Adrenal gland (tissue), 12 donors: ENCODE data around the gene PANK1. TPM values are rescaled to one million over a fixed set of nuclear protein-coding genes. Genes with fewer than 3 reads are reported as not detected.

ENCODE experiments used
- DNase-seq, 7 donors: peaks; one replicate each; pipeline ENCODE4 v3.0.0-alpha.2; 2019 to 2020
- H3K27ac ChIP-seq, 5 donors: fragments of 200-600 bp; sonication (generic) in 4 of 5; 1 replicate in 3 of 5; 2 replicates in 2 of 5; pipeline versions ENCODE4 v1.5.1 to v1.8.0; 2016 to 2020; ENCODE audit warnings: mild to moderate bottlenecking in 1 of 5
- H3K27me3 ChIP-seq: fragments of 200-600 bp; 2 replicates; pipeline ENCODE4 v1.8.0; 2021
- H3K36me3 ChIP-seq, 2 donors: fragments of 200-600 bp; replicated peaks in 1 of 2; 1 replicate in 1 of 2; 2 replicates in 1 of 2; pipeline versions ENCODE4 v1.5.1 to v1.8.0; 2018 to 2022
- H3K4me1 ChIP-seq, 2 donors: fragments of 200-600 bp; replicated peaks in 1 of 2; 1 replicate in 1 of 2; 2 replicates in 1 of 2; pipeline versions ENCODE4 v1.5.1 to v1.8.0; 2018 to 2021
- H3K4me3 ChIP-seq, 4 donors: fragments of 200-600 bp; sonication (generic) in 3 of 4; one replicate each; pipeline ENCODE4 v1.5.1; 2016 to 2018
- H3K9me3 ChIP-seq, 3 donors: fragments of 200-600 bp; sonication (generic) in 1 of 3; replicated peaks in 1 of 3; 1 replicate in 2 of 3; 2 replicates in 1 of 3; pipeline versions ENCODE4 v1.5.1 to v1.8.0; 2016 to 2021
- CTCF ChIP-seq, 6 experiments: fragments of 450-650 bp in 4 of 6; fragments of 200-600 bp in 2 of 6; sonication (generic) in 1 of 6; IDR thresholded peaks; 1 replicate in 5 of 6; 2 replicates in 1 of 6; pipeline versions ENCODE4 v1.5.1 to v1.8.0; 2016 to 2021; ENCODE audit warnings: antibody characterized with exemption in 6 of 6, mild to moderate bottlenecking in 2 of 6, moderate library complexity in 1 of 6
- POLR2A ChIP-seq, 2 donors: fragments of 450-650 bp; IDR thresholded peaks; one replicate each; pipeline ENCODE4 v1.6.1; 2017; ENCODE audit warnings: antibody characterized with exemption in 2 of 2, mild to moderate bottlenecking in 2 of 2, moderate library complexity in 1 of 2
- WGBS, 4 donors: extraction: QIAGEN DNeasy Blood & Tissue Kit in 2 of 4; methylation state at CpG; one replicate each; pipeline versions ENCODE4 v1.1.5 to v1.1.7; 2013 to 2017; 5-methylcytosine and 5-hydroxymethylcytosine counted together
- intact Hi-C, 2 donors: fragments of 100-400 bp; cut with DNase I; formaldehyde crosslinking; loops; one replicate each; pipeline versions ENCODE4 v1.14.1 to v1.15.0; 2022 to 2023
- polyA plus RNA-seq, 3 donors: library from polyadenylated mRNA; stranded (reverse); fragments of 200-250 nt in 2 of 3; fragments of 350-450 nt in 1 of 3; fragmentation: Illumina TruSeq in 1 of 3; extraction: RNeasy Lipid Tissue Mini Kit (QIAGEN cat#74804) in 1 of 3; gene quantifications; one replicate each; pipeline ENCODE4 v1.2.3, GENCODE V29; 2013 to 2014
- total RNA-seq, 9 donors: library from RNA; depleted of rRNA in 4 of 9; stranded (reverse); fragments of >200 nt in 4 of 9; fragments of 120-200 nt in 1 of 9; fragmentation: NEBNext Ultra II Directional in 1 of 9; extraction: Animal tissue kit (Norgen Biotek cat#: 25700) in 1 of 9; gene quantifications; one replicate each; pipeline versions ENCODE4 v1.1.0 to v1.2.4, GENCODE V29; 2013 to 2023
- donor health status: healthy with polysubstance abuse.
- donor health status: Bipolar disorder and iron deficiency.
- donor health status: DM: yes; HTN: yes; CAD: no.
- donor health status: DM: no; HTN: no; CAD: no.
- donor health status: DM: no; HTN: no; CAD: no.
- donor health status: DM: yes; HTN: yes; CAD: no.

The PANK1 gene
- total and polyA plus RNA-seq, 12 donors: 1.1 to 21.3 (median 8.5) TPM

GRCh38 chr10:89649051-89649450 is 4.0 kb upstream of the PANK1 start:
- Histone ChIP-seq H3K27me3 (no peaks in the 10 kb centered on the region), H3K9me3 (no peaks in the 10 kb centered on the region), H3K36me3 (no peaks in the 10 kb centered on the region), H3K4me3 (no peak overlapping the region), H3K27ac (no peak overlapping the region), H3K4me1 (peaks cover 0 to 7% of the 10 kb centered on the region in 2 donors)
- intact Hi-C loops: no loop called here
- WGBS, 4 donors: 86 to 100% (median 92%) methylated on average over 1 of the region's 1 CpG
- DNase-seq: no peak
- no peak for TF ChIP-seq CTCF (IDR thresholded peaks at IDR 0.05)
- TF ChIP-seq POLR2A (IDR thresholded peaks at IDR 0.05): no peak

- H3K27ac ChIP-seq: no peak overlapping the region
- 71 to 89% (median 76%) methylated on average over 3 of the region's 3 CpGs for WGBS, 4 donors
- no peak overlapping the region for H3K4me3 ChIP-seq
- intact Hi-C loops: no loop called here
- H3K4me1 ChIP-seq: peaks cover 0 to 13% of the 10 kb centered on the region in 2 donors
- no peaks in the 10 kb centered on the region for H3K27me3 ChIP-seq
- DNase-seq: no peak
- no peaks in the 10 kb centered on the region for H3K9me3 ChIP-seq
- no peak for TF ChIP-seq CTCF (IDR thresholded peaks at IDR 0.05)
- TF ChIP-seq POLR2A (IDR thresholded peaks at IDR 0.05): no peak
- no peaks in the 10 kb centered on the region for H3K36me3 ChIP-seq
These were observed 3.0 kb upstream of the PANK1 start for GRCh38 chr10:89648074-89648473.

- intact Hi-C loops: no loop called here
- H3K36me3 ChIP-seq: no peaks in the 10 kb centered on the region
These were observed 2.0 kb upstream of the PANK1 start for GRCh38 chr10:89646889-89647657.

GRCh38 chr10:89645742-89646172 is 715 bp upstream of the PANK1 start:
- WGBS, 4 donors: 12 to 23% (median 15%) methylated on average over 4 to 6 of the region's 6 CpGs
- peak overlapping the region in 2 of 4 donors; percentile 72 to 98 for H3K4me3 ChIP-seq
- H3K27me3 ChIP-seq: no peaks in the 10 kb centered on the region
- no peaks in the 10 kb centered on the region for H3K9me3 ChIP-seq
- DNase-seq: peak in 2 of 7 donors; percentile 22 to 47
- H3K4me1 ChIP-seq: peaks cover 0 to 16% of the 10 kb centered on the region in 2 donors
- H3K27ac ChIP-seq: peak overlapping the region; percentile 56 to 96 (median 87)
- intact Hi-C loops: no loop called here
- TF ChIP-seq CTCF (IDR thresholded peaks at IDR 0.05): no peak
- TF ChIP-seq POLR2A (IDR thresholded peaks at IDR 0.05): no peak
- no peaks in the 10 kb centered on the region for H3K36me3 ChIP-seq

More at GRCh38 chr10:89646889-89647657, 2.0 kb upstream of the PANK1 start:
- no peaks in the 10 kb centered on the region for H3K9me3 ChIP-seq
- H3K4me3 ChIP-seq: no peak overlapping the region
- H3K27ac ChIP-seq: no peak overlapping the region
- H3K27me3 ChIP-seq: no peaks in the 10 kb centered on the region
- no peak for DNase-seq
- peaks cover 0 to 16% of the 10 kb centered on the region in 2 donors for H3K4me1 ChIP-seq
- 82 to 94% (median 88%) methylated on average over 5 of the region's 5 CpGs for WGBS, 4 donors
- TF ChIP-seq CTCF (IDR thresholded peaks at IDR 0.05) (no peak), POLR2A (IDR thresholded peaks at IDR 0.05) (no peak)
